GM18498 (cell line): Measurements from ENCODE around the gene RPS27.
"Not testable (repeated sequence)": the region's sequence is repeated elsewhere in the genome, so short reads cannot be mapped to it uniquely, and the experiment has no call there.

Experiments
- ATAC-seq: cut with Tn5 transposase; IDR thresholded peaks from one replicate; pipeline ENCODE4 v1.9.1; 2021; ENCODE audit warnings: mild to moderate bottlenecking, moderate library complexity; ENCODE audit not compliant: unreplicated experiment

Gene RPS27

DNA sequence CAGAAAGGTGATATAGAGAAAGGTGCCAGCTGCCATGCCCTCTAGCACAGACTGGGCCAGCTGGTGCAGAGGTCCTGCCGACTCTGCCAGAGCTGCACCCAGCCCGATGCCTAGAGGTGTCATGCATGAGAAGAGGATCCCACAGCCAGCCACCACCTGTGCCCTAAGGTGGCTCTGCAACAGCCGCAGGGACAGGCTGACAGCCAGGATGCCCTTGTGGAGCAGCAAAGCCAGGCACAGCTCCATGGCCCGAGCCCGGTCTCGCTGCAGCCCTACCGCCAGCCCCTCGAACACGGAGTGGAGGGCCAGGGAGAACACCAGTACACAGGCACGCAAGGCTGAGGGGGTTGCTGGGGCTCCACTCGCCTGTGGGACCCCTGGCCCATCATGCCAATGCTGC lies 30.4 kb upstream of the RPS27 start:
- ATAC-seq, result no peak

DNA sequence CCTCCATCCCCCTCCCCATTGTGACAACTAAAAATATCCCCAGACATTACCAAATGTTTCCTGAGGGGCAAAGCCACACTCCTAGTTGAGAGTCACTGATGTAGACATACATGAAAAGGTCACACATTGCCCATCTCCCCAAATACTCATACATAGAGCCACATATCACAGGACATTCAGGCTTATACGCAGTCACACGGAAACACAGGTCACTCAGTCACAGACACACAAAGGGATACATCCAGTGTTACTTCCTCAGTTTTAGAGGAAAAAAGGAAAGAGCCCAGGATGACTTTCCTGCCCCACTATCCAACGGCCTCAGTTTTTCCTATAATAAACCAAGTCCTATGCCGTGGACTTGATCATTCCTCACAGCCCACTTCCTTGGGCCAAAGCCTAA lies 29.1 kb upstream of the RPS27 start:
- ATAC-seq, result no peak

- ATAC-seq, result no peak
These were observed 28.2 kb upstream of the RPS27 start for GRCh38 chr1:153962088-153963029.

GRCh38 chr1:153963030-153963849 lies 27.3 kb upstream of the RPS27 start, which contains the start of gene SLC39A1:
SLC39A1 (minus strand) TSS chr1:153963537; CDS start chr1:153962715, 822 bp downstream.
- ATAC-seq, result peak; percentile 52

- ATAC-seq, result no peak
These were observed 26.7 kb upstream of the RPS27 start for GRCh38 chr1:153963850-153964331.

DNA sequence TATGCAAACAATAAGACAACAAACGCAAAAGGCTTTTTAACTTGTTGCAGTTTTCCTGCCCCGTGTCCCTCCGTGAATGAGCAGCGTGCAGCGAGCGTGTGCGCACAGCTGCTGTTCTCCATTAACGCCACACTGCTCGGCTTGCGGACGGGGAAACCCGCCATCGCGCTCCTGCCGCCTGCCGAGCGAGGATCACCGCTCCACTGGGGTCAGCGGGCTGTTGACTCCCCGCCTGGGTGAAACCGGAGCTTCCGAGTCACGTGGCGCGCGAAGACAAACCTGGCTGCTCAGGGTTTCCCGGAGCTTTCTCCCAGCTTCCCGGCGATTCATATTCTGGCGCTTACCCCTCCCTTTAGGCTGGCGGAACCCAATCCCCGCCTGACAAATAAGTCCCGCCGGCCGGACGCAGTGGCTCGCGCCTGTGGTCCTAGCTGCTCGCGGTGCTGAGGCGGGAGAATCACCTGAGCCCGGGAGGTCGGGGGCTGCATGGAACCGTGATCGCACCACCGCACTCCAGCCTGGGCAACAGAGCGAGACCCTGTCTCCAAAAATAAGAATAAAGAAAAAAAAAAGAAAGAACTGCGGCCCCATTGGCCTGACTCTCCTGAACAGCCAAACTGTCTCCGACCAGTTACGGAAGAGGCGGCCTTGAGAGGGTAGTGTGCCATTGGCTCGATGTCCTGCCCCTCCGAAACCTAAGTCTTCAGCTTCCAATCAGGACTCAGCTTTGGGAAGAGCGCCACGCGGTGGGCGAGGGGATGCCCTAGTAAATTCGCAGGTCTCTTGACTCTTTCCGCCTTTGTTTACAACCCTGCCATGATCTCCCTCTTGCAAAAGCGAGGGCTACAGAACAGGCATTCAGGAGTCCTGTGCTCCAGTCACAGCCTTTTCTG lies 23.2 kb upstream of the RPS27 start, which contains the start of gene CREB3L4:
Gene CREB3L4, plus strand, starts transcription at position 796 of the 893 bp plus-strand sequence. CDS start 624 bp downstream, outside the sequence.
- ATAC-seq, result peak; percentile 77

DNA sequence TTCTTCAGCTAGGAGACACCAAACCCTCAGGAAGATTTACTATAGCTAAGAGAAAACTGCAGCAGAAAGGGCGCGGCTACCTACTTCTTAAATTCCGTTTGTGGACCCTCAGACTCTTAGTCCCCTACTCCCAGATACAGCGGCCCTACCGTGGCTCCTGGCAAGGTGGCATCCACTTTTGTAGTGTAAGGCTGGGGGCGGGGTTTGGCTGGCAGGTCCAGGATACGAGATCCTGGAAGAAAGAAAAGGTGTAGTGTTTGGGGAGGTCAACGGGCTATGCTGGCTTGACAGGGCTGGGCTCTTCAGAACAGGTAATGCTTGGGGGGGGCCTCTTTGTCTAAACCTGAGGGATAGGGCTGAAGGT lies 22.6 kb upstream of the RPS27 start:
- ATAC-seq, result no peak

DNA sequence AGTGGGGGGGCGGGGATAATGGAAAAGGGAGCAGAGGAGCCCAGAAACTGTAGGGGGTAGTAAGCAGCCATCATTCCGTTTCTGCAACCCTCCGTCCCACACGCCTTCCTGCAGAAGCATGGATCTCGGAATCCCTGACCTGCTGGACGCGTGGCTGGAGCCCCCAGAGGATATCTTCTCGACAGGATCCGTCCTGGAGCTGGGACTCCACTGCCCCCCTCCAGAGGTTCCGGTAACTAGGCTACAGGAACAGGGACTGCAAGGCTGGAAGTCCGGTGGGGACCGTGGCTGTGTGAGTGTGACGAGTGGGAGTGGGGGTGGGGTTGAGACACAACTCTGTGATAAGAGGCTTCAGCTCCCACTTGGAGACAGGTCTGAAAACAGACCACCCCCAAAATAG lies 22.2 kb upstream of the RPS27 start:
- ATAC-seq, result no peak

DNA sequence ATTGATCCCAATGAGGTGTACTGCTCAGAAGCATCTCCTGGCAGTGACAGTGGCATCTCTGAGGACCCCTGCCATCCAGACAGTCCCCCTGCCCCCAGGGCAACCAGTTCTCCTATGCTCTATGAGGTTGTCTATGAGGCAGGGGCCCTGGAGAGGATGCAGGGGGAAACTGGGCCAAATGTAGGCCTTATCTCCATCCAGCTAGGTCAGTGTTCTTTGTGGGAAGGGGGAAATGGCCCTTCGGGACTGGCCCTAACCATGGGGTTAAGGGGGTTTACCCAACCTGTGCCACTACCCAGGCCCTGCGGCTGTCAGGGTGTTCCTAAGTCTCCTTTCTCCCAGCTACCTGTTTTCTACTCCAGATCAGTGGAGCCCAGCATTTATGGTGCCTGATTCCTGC lies 21.6 kb upstream of the RPS27 start:
- no peak for ATAC-seq

GRCh38 chr1:153970346-153970745 lies 20.2 kb upstream of the RPS27 start:
- ATAC-seq, result no peak

DNA sequence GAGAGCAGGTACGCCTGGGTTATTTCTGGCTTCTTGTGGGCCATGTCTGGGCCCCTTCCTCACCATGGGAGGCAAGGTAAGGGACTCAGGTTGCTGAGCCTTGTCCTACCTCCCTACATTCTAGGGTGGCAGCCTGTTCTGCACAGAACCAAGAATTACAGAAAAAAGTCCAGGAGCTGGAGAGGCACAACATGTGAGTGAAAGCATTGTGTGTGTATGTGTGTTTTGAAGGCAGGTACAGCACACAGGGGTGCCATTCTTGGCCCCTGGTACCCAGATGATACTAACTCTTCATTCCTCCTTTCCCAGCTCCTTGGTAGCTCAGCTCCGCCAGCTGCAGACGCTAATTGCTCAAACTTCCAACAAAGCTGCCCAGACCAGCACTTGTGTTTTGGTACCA lies 17.5 kb upstream of the RPS27 start:
- no peak for ATAC-seq

- ATAC-seq, result no peak
These were observed 17.0 kb upstream of the RPS27 start for GRCh38 chr1:153973525-153973924.

DNA sequence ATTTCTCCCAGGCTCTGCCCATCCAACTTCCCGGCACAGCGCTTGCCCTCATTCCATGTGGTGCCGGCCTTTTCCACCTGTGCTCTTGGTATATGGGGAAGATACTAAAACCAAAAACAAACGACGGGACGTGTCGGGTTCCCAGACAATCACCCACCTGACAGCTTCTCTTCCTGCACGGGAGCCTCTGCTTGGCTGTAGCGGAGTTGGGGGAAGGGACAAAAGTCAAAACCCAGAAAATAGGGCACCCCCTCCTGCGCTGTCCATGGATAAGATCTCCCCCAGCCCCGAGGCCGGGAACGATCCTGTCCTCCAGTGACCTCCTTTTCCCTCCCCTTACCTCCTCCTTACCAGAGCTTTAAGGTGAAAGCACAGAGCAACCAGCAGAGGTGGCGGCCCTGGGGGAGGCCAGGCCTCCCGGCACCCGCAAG lies 13.7 kb upstream of the RPS27 start:
- no peak for ATAC-seq

DNA sequence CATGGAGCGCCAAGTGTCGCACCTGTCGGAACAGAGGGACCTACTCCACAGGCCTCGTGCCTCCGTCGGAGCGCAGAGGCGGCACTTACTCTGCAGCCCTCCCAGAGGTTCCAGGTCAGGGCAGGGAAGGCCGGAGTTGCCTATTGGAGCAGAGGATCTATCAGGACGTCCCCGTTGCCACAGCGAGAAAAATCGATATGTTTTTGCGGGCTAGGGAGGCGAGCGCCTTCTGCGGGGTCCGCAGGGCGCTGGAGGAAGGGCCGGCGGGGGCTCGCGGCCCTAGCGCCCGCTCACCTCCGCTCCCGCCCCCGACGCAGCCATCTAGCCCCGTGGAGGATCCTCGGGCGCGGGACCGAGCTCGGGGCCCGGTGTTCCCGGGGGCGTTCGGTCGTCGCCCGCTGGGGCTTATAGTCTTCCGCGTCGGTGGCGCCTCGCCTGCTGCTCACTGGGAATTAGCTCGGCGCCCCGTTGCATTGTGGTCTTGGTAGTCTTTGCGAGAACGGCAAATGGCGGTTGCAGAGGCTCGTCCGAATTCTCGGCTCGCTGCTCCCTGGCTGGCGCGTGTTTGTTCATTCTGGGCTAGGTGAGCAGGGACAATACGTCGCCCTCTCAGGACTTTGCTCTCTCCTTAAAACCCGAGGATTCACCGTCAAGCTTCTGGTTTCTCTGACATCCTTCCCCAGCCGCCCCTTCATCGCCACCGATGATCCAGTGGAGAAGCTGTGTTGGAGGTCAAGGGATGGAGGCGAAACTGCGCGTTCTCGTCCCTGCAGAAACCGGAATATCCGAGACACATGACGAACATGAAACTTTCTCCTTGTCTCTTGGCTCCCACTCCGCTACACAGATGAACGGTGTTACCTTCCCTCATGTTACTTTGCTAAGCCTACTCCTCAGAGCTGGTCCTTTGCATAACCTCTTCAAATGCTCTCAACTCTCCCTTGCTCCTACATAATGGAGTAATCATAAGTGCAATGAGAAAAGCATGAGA lies 13.0 kb upstream of the RPS27 start, which contains the start of gene JTB:
Gene JTB, minus strand, starts transcription at position 425 of the 991 bp plus-strand sequence. Its CDS starts 422 bp downstream, at position 3.
- ATAC-seq, result peak; percentile 83

- ATAC-seq, result no peak
These were observed 12.2 kb upstream of the RPS27 start for GRCh38 chr1:153978274-153978909.

DNA sequence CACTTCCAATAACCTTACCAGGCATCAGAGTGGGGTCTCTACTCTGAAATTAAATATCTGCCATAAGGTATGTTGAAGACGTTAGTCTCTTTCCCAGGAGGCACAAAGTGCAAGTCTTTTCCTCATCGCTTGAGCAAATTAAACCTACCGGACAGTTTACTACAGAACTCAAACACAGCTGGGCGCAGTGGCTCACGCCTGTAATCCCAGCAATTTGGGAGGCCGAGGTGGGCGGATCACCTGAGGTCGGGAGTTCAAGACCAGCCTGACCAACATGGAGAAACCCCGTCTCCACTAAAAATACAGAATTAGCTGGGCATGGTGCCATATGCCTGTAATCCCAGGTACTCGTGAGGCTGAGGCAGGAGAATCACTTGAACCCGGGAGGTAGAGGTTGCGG lies 11.5 kb upstream of the RPS27 start:
- ATAC-seq, result not testable (repeated sequence)

- ATAC-seq, result not testable (repeated sequence)
These were observed 8.8 kb upstream of the RPS27 start for GRCh38 chr1:153981735-153982134.

GRCh38 chr1:153984123-153984894 lies 6.3 kb upstream of the RPS27 start:
- no peak for ATAC-seq
